GM18511 (cell line): ENCODE results near the gene DDRGK1.
"Not testable (repeated sequence)": the region's sequence is repeated elsewhere in the genome, so short reads cannot be mapped to it uniquely, and the experiment has no call there.

Experiments used
- ATAC-seq: cut with Tn5 transposase; IDR thresholded peaks from one replicate; pipeline ENCODE4 v1.9.1; 2021; ENCODE audit warnings: mild to moderate bottlenecking, moderate library complexity; ENCODE audit not compliant: unreplicated experiment

Gene DDRGK1

GRCh38 chr20:3218307-3218988 is 14.0 kb upstream of the DDRGK1 start:
- peak; percentile 62 for ATAC-seq

GRCh38 chr20:3215359-3215917 is 11.0 kb upstream of the DDRGK1 start:
- not testable (repeated sequence) for ATAC-seq

- no peak for ATAC-seq
Measured at GRCh38 chr20:3213226-3213625, 8.7 kb upstream of the DDRGK1 start.

- ATAC-seq: no peak
Measured at GRCh38 chr20:3210346-3210745, 5.9 kb upstream of the DDRGK1 start.

- ATAC-seq: peak; percentile 29
Measured at GRCh38 chr20:3209946-3210317, 5.5 kb upstream of the DDRGK1 start.

GRCh38 chr20:3209257-3209945 is 4.9 kb upstream of the DDRGK1 start, which contains the start of gene ITPA:
ITPA (plus strand) TSS chr20:3209498; CDS start chr20:3209552, 54 bp downstream.
- ATAC-seq: peak; percentile 55

- no peak for ATAC-seq
Measured at GRCh38 chr20:3208786-3209256, 4.3 kb upstream of the DDRGK1 start.

GRCh38 chr20:3203315-3204123 is 963 bp downstream of the DDRGK1 start:
- ATAC-seq: peak; percentile 34

GRCh38 chr20:3202965-3203314 is 1.5 kb downstream of the DDRGK1 start:
- no peak for ATAC-seq

- no peak for ATAC-seq
Measured at GRCh38 chr20:3199976-3200755, 4.3 kb downstream of the DDRGK1 start.

- ATAC-seq: no peak
Measured at GRCh38 chr20:3199206-3199605, 5.3 kb downstream of the DDRGK1 start.

- no peak for ATAC-seq
Measured at GRCh38 chr20:3195590-3196237, 8.8 kb downstream of the DDRGK1 start.

- no peak for ATAC-seq
Measured at GRCh38 chr20:3194617-3195280, 9.7 kb downstream of the DDRGK1 start.

- ATAC-seq: no peak
Measured at GRCh38 chr20:3193806-3194616, 10.5 kb downstream of the DDRGK1 start.

- no peak for ATAC-seq
Measured at GRCh38 chr20:3192226-3193015, 12.1 kb downstream of the DDRGK1 start.

- ATAC-seq: no peak
Measured at GRCh38 chr20:3190681-3191111, 13.8 kb downstream of the DDRGK1 start.

- ATAC-seq: no peak
Measured at GRCh38 chr20:3189561-3190131, 14.8 kb downstream of the DDRGK1 start.
